Stomach smooth muscle (tissue), 2 donors: ENCODE results near the gene DUS1L.
A peak's percentile ranks its signal among the peaks of the same experiment; 100 is the strongest.

ENCODE experiments used
- H3K27ac ChIP-seq: one replicate; pipeline ENCODE4 v1.7.0; 2013; ENCODE audit warnings: mild to moderate bottlenecking, low read length, inconsistent platforms
- H3K27me3 ChIP-seq, 2 donors: one replicate each; pipeline ENCODE4 v1.7.0; 2013; ENCODE audit warnings: low read length in 2 of 2; ENCODE audit not compliant: insufficient read depth in 2 of 2, control insufficient read depth in 1 of 2
- H3K36me3 ChIP-seq, 2 donors: one replicate each; pipeline ENCODE4 v1.7.0; 2013; ENCODE audit warnings: low read length in 2 of 2; ENCODE audit not compliant: control insufficient read depth in 2 of 2, insufficient read depth in 2 of 2
- H3K4me1 ChIP-seq: one replicate; pipeline ENCODE4 v1.7.0; 2013; ENCODE audit warnings: low read length; ENCODE audit not compliant: control insufficient read depth, insufficient read depth
- H3K4me3 ChIP-seq, 2 donors: one replicate each; pipeline ENCODE4 v1.7.0; 2013; ENCODE audit warnings: low read length in 2 of 2
- H3K9ac ChIP-seq, 2 donors: one replicate each; pipeline ENCODE4 v1.7.0; 2013; ENCODE audit warnings: low read length in 2 of 2, mild to moderate bottlenecking in 1 of 2
- H3K9me3 ChIP-seq, 2 donors: one replicate each; pipeline ENCODE4 v1.7.0; 2013; ENCODE audit warnings: low read length in 2 of 2; ENCODE audit not compliant: control insufficient read depth in 2 of 2
- donor health status: healthy.
- donor health status: Pancreatic carcinoma.

DUS1L gene

DNA sequence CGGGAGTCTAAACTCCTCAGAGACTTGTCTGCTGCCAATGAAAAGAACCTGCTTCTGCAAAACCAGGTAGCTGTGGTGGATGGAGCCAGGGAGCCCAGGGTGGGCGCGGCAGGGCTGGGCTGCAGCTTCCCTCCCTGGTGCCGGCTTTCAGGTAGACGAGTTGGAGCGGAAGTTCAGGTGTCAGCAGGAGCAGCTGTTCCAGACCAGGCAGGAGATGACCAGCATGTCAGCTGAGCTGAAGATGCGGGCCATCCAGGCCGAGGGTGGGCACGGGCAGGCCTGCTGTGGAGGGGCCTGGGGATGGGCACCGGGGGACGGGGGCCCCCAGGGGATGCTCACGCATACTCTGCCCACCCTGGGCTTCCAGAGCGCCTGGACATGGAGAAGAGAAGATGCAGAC, 37.4 kb downstream of the DUS1L start:
- H3K9ac ChIP-seq = no peak overlapping the region
- H3K4me1 ChIP-seq = peaks cover 40% of the 10 kb centered on the region
- peaks cover 0 to 12% of the 10 kb centered on the region in 2 donors for H3K27me3 ChIP-seq
- H3K9me3 ChIP-seq = no peaks in the 10 kb centered on the region
- H3K36me3 ChIP-seq = no peaks in the 10 kb centered on the region
- no peak overlapping the region for H3K4me3 ChIP-seq
- H3K27ac ChIP-seq = no peak overlapping the region

DNA sequence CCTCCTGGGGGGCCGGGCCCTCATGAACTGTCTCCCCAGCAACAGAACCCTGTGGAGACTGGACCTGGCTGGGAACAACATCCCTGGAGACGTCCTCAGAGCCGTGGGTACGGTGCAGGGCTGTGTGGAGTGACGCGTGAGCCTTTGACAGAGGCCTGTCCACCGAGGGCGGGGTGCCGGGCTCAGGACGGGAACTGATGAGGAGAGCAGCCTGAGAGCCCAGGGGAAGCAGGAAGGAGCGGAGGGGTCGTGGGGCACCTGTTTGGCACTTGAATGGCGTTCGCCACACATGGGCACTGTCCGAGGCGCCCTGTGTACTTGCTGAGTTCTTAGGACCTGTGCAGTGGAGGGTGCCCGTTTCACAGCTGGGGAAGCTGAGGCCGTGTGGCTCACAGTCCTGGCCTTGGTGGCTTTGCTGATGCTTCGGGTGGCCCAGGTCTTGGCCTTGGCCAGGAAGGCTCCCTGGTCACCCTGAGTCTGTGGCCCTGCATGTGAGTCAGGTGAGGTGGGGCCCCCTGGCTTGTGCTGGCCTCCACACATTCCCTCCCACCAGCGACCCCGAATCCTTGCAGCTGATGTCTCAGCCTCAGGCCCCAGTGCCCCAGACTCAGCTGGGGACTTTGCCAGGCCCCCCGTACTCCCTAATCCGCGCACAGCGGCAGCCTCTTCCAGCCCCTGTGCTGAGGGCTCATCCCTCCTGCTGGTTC, 40.0 kb downstream of the DUS1L start:
- Histone ChIP-seq H3K4me1 (peaks cover 45% of the 10 kb centered on the region), H3K9ac (no peak overlapping the region), H3K4me3 (no peak overlapping the region), H3K36me3 (no peaks in the 10 kb centered on the region), H3K27ac (no peak overlapping the region), H3K9me3 (no peaks in the 10 kb centered on the region), H3K27me3 (no peaks in the 10 kb centered on the region)

DNA sequence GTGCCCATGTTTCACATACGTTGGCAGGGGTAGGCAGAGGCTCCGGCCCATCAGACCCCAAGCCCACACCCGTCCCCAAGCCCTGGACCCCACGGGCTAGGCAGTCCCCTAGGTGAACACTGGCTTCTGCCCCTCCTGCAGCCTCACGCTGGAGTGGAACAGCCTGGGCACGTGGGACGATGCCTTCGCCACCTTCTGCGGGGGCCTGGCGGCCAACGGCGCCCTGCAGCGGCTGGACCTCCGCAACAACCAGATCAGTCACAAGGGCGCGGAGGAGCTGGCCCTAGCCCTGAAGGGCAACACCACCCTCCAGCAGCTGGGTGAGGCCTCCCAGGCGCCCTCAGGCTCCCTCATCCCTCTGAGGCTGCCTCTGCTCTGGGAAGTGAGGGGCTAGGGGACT, 40.7 kb downstream of the DUS1L start:
- Histone ChIP-seq H3K27ac (no peak overlapping the region), H3K4me3 (no peak overlapping the region), H3K4me1 (peaks cover 38% of the 10 kb centered on the region), H3K36me3 (no peaks in the 10 kb centered on the region), H3K27me3 (no peaks in the 10 kb centered on the region), H3K9ac (no peak overlapping the region), H3K9me3 (no peaks in the 10 kb centered on the region)

DNA sequence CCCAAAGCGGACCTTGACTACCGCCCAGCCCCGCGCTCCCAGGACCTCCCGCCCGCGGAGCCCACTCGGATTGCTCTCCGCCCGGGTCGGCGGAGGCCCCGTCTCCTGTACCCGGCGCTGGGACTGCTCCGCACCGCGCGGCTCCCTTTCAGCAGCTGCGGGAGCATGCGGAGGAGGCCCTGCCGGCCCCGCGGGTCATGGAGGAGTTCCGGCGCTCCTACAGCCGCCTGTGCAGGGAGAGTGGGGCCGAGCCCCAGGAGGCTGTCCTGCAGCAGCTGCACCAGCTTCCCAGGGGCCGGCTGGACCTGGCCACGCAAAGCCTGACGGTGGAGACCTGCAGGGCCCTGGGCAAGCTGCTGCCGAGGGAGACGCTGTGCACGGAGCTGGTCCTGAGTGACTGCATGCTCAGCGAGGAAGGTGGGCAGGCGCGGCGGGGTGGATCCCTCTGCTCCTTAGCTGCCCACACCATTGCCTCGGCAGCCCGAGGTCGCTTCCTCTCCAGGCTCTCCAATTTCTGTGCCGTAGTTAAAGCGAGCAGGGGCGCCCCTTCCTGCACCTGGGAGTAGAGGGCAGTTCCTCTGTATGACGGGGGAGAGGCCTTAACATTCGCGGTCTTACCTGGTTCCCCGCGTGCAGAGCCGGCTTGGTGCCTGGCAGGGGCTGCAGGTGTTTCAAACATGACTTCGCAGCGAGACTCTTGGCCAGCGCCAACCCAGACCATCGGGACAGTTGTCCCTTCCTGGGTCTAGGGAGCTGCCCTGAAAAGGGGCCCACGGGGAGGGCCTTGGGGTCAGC, 42.0 kb downstream of the DUS1L start:
- no peaks in the 10 kb centered on the region for H3K9me3 ChIP-seq
- H3K27ac ChIP-seq = no peak overlapping the region
- peak overlapping the region; percentile 76 to 79 for H3K4me3 ChIP-seq
- H3K9ac ChIP-seq = peak overlapping the region; percentile 53 to 55
- no peaks in the 10 kb centered on the region for H3K27me3 ChIP-seq
- peaks cover 2 to 3% of the 10 kb centered on the region in 2 donors for H3K36me3 ChIP-seq
- peaks cover 37% of the 10 kb centered on the region for H3K4me1 ChIP-seq

DNA sequence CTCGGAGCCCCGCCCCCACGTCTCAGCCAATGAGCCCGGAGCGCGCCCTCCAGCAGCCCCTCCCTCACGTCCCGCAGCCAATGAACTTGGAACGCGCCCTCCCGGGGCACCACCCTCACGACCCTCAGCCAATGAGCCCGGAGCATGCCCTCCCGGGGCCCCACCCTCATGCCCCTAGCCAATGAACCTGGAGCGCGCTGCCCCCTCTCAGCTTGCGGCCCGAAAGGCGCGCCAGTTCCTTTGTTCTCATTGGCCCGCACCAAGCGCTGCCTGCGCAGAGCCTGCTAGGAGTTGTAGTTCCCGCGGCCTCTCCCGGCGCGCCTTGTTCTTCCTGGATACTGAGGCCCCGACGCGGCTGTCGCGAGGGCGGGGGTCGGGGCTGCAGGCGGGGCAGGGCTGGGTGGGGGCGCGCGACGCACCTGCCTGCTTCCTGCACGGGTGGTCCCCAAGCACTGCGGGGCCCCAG, 42.6 kb downstream of the DUS1L start, which contains the start of gene LRRC45:
TSS of gene LRRC45 (plus strand) at position 325 of the 466 bp plus-strand sequence. CDS start 339 bp downstream, outside the sequence.
- H3K4me3 ChIP-seq = peak within 1 kb of the TSS; percentile 76 to 85
- no peaks in the 10 kb centered on the region for H3K27me3 ChIP-seq
- H3K9me3 ChIP-seq = no peaks in the 10 kb centered on the region
- peak within 1 kb of the TSS; percentile 80 to 83 for H3K9ac ChIP-seq
- H3K4me1 ChIP-seq = peaks cover 37% of the 10 kb centered on the region
- no peak within 1 kb of the TSS for H3K27ac ChIP-seq
- peaks cover 3 to 5% of the 10 kb centered on the region in 2 donors for H3K36me3 ChIP-seq

DNA sequence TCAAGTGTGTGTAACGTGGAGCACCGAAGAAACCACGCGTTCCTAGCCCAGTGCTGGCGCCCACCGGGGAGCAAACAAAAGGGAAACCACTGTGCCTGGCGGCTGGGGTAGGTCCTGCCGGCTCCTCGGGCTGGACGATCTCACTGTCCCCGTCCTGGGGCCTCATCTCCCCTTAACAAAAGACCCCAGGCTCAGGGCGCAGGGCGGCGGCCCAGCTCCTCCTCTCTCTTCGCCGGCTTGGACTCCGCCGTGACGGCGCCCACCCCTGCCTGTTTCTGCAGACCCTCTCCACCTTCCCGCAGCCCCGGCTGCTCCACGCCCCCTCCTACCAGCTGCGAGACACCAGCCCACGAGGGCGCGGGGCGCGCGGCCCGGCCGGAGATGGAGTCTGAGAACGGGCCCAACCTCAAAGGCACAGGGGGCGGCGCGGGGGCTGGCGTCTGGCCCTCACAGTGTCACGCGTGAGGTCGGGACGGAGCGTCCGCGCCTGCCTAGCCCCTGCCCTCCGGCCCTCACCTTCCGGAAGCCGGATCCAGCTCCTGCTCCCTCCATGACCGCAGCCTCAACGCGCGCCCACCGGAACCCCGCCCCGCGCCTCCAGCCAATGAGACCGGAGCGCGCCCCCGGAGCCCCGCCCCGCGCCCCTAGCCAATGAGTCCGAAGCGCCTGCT, 43.2 kb downstream of the DUS1L start, which contains the start of gene CENPX:
TSS of gene CENPX (minus strand) at position 569 of the 671 bp plus-strand sequence. CDS start at position 552, 17 bp downstream.
- peak within 1 kb of the TSS; percentile 80 to 83 for H3K9ac ChIP-seq
- H3K27me3 ChIP-seq = no peaks in the 10 kb centered on the region
- no peaks in the 10 kb centered on the region for H3K9me3 ChIP-seq
- H3K36me3 ChIP-seq = peaks cover 3 to 5% of the 10 kb centered on the region in 2 donors
- no peak within 1 kb of the TSS for H3K27ac ChIP-seq
- H3K4me3 ChIP-seq = peak within 1 kb of the TSS; percentile 76 to 85
- H3K4me1 ChIP-seq = peaks cover 37% of the 10 kb centered on the region

DNA sequence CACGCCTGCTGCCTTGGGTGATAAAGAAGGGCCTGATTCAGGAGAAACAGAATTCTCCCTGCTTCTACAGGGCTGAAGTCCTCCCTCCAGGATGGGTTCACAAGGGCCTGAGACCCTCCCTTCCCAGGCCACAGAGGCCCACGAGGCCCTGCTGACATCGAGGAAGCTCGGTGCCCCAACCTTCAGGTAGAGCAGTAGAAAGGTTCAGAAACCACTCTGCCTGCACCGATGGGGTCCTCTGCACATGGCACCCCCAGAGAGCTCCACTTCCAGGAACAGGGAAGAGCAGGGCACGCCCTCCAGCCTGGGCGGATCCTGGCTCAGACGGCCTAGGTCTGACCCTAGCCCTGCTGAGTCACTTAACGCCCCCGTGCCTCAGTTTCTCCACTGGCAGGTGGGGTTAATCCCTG, 43.7 kb downstream of the DUS1L start:
- Histone ChIP-seq H3K36me3 (peaks cover 3 to 5% of the 10 kb centered on the region in 2 donors), H3K27ac (no peak overlapping the region), H3K4me1 (peaks cover 37% of the 10 kb centered on the region), H3K27me3 (no peaks in the 10 kb centered on the region), H3K4me3 (peak overlapping the region; percentile 66 to 85), H3K9ac (peak overlapping the region; percentile 80 to 83), H3K9me3 (no peaks in the 10 kb centered on the region)

DNA sequence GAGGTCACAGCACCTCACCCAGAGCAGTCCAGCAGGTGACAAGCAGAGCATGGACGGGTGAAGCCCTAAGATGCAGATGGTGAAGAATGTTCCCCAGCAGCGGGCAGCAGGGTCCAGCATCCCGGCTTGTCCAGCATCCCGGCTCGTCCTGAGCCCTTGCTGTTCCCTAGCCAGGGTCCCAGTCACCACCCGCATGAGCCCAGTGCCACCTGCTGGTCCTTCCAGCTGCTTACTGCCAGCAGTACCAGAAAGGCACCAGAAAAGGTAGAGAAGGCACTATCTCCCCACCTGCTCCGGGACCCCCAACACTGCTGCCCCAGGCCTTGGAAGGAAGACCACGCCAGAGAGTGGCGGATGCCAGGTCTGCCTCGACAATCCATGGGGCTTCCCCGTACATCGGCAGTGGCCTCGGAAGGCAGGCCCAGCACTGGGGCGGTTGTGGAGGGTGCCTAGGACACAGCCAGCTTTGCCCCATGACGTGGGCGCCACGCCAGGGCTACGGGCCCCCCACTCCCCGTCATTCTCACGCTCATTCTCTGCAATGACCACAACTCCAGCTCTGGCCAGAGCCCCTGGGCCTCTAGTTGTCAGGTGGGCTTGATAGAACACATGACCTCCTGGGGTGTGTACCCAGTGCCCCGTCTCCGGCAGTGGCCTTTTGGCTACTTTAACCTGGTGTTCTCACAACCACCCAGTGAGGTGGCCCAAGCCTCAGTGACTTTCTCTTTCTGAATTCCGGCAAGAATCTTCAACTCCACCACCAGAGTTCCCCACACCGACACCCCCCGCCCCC, 44.3 kb downstream of the DUS1L start:
- Histone ChIP-seq H3K9ac (peak overlapping the region; percentile 80 to 83), H3K4me3 (peak overlapping the region; percentile 66 to 85), H3K9me3 (no peaks in the 10 kb centered on the region), H3K36me3 (peaks cover 3 to 5% of the 10 kb centered on the region in 2 donors), H3K27ac (no peak overlapping the region), H3K4me1 (peaks cover 37% of the 10 kb centered on the region), H3K27me3 (no peaks in the 10 kb centered on the region)

DNA sequence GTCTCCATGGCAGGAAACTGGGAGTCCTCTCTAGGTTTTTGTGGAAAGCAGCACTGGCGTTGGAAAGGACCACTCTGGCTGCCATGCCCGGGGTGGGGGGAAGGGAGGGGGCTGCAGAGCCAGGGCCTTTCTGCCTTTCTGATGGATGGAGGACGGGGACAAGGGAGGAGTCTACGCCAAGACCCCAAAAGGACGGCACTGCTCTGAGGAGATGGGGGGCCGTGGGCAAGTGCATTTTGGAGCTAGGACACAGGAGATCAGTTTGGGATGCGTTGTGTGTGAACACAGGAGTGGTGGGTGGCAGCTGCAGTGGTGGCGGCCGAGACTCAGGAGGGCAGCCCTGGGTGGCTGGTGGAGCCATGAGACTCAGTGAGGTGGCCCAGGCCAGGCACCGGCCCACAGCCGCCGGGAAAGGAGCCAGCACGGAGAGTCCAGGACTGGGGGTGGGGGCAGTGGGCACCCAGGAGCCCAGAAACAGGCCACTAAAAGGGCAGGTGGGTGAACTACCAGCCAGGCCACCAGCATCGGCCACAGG, 45.0 kb downstream of the DUS1L start:
- Histone ChIP-seq H3K4me1 (peaks cover 37% of the 10 kb centered on the region), H3K36me3 (peaks cover 3 to 5% of the 10 kb centered on the region in 2 donors), H3K4me3 (no peak overlapping the region), H3K27me3 (no peaks in the 10 kb centered on the region), H3K9ac (no peak overlapping the region), H3K27ac (no peak overlapping the region), H3K9me3 (no peaks in the 10 kb centered on the region)
